H1 (cell line): ENCODE measurements around the gene NODAL. TPM values are rescaled to one million over a fixed set of nuclear protein-coding genes. Genes with fewer than 3 reads are reported as not detected.

Experiments used
- BACH1 ChIP-seq: IDR thresholded peaks from 2 replicates; pipeline ENCODE4 v1.6.1; 2012; ENCODE audit warnings: low read length, improper control_type of control experiment
- BCL11A ChIP-seq, 2 experiments: IDR thresholded peaks; one replicate each; pipeline ENCODE4 v1.6.1; 2011; ENCODE audit warnings: low read depth in 2 of 2, low read length in 2 of 2, mild to moderate bottlenecking in 2 of 2
- CHD7 ChIP-seq: fragments of 300-600 bp; sonication (generic); IDR thresholded peaks from 2 replicates; pipeline ENCODE4 v1.7.1; 2012; ENCODE audit warnings: low read length, moderate library complexity, mild to moderate bottlenecking, inconsistent platforms; ENCODE audit not compliant: insufficient replicate concordance
- CREB1 ChIP-seq: IDR thresholded peaks from 2 replicates; pipeline ENCODE4 v1.6.1; 2012; ENCODE audit warnings: inconsistent platforms
- E2F6 ChIP-seq: IDR thresholded peaks from 2 replicates; pipeline ENCODE4 v1.6.1; 2012; ENCODE audit warnings: inconsistent platforms
- EZH2 ChIP-seq: fragments of 200-600 bp; sonication (generic); IDR thresholded peaks from 2 replicates; pipeline ENCODE4 v1.7.1; 2012; ENCODE audit warnings: low read depth, mild to moderate bottlenecking, moderate library complexity, low read length, inconsistent platforms; ENCODE audit not compliant: severe bottlenecking
- KDM4A ChIP-seq: IDR thresholded peaks from one replicate; pipeline ENCODE4 v1.7.1; 2012; ENCODE audit warnings: low read depth, mild to moderate bottlenecking, moderate library complexity, low read length, inconsistent platforms; ENCODE audit not compliant: severe bottlenecking
- RBBP5 ChIP-seq: IDR thresholded peaks from 2 replicates; pipeline ENCODE4 v1.7.1; 2012; ENCODE audit warnings: low read depth, mild to moderate bottlenecking, inconsistent platforms, low read length, moderate library complexity, borderline replicate concordance
- RNF2 ChIP-seq: fragments of 200-900, 300-1000 bp; sonication (generic); IDR thresholded peaks from 2 replicates; pipeline ENCODE4 v1.7.1; 2016; ENCODE audit warnings: borderline replicate concordance, low read depth, mild to moderate bottlenecking, antibody characterized with exemption, low read length; ENCODE audit not compliant: poor library complexity, severe bottlenecking; ENCODE audit errors: missing control alignments
- polyA plus RNA-seq, 7 experiments: library from polyadenylated mRNA; depleted of rRNA in 3 of 7; stranded (reverse) in 5 of 7; unstranded in 2 of 7; fragments of >200 nt in 5 of 7; fragments of 200-250 nt in 2 of 7; gene quantifications; 1 replicate in 5 of 7; 2 replicates in 1 of 7; 4 replicates in 1 of 7; pipeline versions ENCODE4 v1.2.1 to v1.2.3, GENCODE V29; 2011 to 2013; ENCODE audit warnings: missing spikeins in 2 of 7, mixed read lengths in 2 of 7
- total RNA-seq: library from RNA; stranded (reverse); fragmentation: NEBNext Ultra II Directional; extraction: Animal tissue kit (Norgen Biotek cat#: 25700); gene quantifications from 2 replicates; pipeline ENCODE4 v1.2.1, GENCODE V29; 2021

NODAL gene
- total and polyA plus RNA-seq, 2 of the 8 experiments (the other 6 are each of a cell fraction or from before 2014, with no cell fraction given), result 2.0 to 7.3 TPM

DNA sequence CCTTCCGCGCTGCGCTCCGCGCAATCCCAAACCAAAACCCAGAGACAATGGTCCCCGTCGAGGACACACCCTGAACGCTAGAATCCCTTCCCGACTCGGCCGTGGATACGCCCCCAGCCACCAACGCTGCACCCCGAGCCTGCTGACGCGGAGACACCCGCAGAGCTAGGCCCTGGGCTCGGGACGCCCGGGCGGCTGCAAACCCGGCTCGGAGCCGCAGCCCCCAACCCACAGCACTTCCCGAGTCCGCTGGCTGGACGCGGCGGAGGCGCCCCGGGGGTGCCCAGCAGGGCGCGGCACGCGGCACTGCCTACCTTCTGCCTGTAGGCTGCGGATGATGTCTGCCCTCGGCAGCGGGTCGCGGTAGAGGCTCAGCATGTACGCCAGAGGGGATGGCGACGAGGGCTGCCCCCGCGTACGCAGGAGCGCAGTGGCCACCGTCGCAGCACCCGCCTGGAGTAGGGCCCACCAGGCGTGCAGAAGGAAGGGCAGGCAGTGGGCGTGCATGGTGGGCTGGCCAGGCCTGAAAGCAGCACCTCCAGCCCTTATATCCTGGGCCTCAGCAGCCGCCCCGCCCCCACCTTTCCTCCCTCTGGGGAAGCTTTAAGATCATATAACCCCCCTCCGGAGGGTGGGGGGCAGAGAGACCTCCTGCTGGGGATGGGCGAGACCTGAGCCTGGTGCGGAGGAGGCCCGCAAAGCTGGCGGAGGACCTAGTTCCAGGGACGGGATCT is at the start of gene NODAL (continued):
- peak; percentile 9; the same call in 1 of the 2 replicates for TF ChIP-seq E2F6
- TF ChIP-seq CHD7, result no peak
- peak; percentile 58 for TF ChIP-seq RNF2
- peak; percentile 21 for TF ChIP-seq KDM4A
- peak; percentile 36 for TF ChIP-seq CREB1
- TF ChIP-seq BCL11A (IDR thresholded peaks at IDR 0.05; ENCODE audit: low read depth in 2 of 2, low read length in 2 of 2), result no peak
- TF ChIP-seq BACH1, result 0 out of 2 replicates have a peak, but pooled peaks have one; percentile 5
- peak; percentile 66; the same call in 1 of the 2 replicates for TF ChIP-seq RBBP5
- peak; percentile 35 for TF ChIP-seq EZH2
